Suprapubic skin (tissue), 3 donors: ENCODE data around the gene CBS.

Experiments
- POLR2AphosphoS5 ChIP-seq, 3 donors: sonication (generic); formaldehyde crosslinking; IDR thresholded peaks; one replicate each; pipeline ENCODE4 v1.6.1; 2017; ENCODE audit warnings: antibody characterized with exemption in 3 of 3
- TF ChIP-seq, protein P1 (sequence below), 2 donors: fragments of 200-600 bp in 1 of 2; fragments of 450-650 bp in 1 of 2; sonication (generic) in 1 of 2; IDR thresholded peaks; one replicate each; pipeline ENCODE4 v1.5.1; 2016 to 2019; ENCODE audit warnings: antibody characterized with exemption in 2 of 2, mild to moderate bottlenecking in 1 of 2, moderate library complexity in 1 of 2

GRCh38 chr21:43023175-43023574 lies 52.5 kb downstream of the CBS start:
- TF ChIP-seq, protein P1, sequence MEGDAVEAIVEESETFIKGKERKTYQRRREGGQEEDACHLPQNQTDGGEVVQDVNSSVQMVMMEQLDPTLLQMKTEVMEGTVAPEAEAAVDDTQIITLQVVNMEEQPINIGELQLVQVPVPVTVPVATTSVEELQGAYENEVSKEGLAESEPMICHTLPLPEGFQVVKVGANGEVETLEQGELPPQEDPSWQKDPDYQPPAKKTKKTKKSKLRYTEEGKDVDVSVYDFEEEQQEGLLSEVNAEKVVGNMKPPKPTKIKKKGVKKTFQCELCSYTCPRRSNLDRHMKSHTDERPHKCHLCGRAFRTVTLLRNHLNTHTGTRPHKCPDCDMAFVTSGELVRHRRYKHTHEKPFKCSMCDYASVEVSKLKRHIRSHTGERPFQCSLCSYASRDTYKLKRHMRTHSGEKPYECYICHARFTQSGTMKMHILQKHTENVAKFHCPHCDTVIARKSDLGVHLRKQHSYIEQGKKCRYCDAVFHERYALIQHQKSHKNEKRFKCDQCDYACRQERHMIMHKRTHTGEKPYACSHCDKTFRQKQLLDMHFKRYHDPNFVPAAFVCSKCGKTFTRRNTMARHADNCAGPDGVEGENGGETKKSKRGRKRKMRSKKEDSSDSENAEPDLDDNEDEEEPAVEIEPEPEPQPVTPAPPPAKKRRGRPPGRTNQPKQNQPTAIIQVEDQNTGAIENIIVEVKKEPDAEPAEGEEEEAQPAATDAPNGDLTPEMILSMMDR (IDR thresholded peaks at IDR 0.05) = no peak
- no peak for TF ChIP-seq POLR2AphosphoS5 (IDR thresholded peaks at IDR 0.05)
